Measurements from ENCODE around the gene TXNDC11.
"Not testable (repeated sequence)": the region's sequence is repeated elsewhere in the genome, so short reads cannot be mapped to it uniquely, and the experiment has no call there.

TXNDC11 gene, protein sequence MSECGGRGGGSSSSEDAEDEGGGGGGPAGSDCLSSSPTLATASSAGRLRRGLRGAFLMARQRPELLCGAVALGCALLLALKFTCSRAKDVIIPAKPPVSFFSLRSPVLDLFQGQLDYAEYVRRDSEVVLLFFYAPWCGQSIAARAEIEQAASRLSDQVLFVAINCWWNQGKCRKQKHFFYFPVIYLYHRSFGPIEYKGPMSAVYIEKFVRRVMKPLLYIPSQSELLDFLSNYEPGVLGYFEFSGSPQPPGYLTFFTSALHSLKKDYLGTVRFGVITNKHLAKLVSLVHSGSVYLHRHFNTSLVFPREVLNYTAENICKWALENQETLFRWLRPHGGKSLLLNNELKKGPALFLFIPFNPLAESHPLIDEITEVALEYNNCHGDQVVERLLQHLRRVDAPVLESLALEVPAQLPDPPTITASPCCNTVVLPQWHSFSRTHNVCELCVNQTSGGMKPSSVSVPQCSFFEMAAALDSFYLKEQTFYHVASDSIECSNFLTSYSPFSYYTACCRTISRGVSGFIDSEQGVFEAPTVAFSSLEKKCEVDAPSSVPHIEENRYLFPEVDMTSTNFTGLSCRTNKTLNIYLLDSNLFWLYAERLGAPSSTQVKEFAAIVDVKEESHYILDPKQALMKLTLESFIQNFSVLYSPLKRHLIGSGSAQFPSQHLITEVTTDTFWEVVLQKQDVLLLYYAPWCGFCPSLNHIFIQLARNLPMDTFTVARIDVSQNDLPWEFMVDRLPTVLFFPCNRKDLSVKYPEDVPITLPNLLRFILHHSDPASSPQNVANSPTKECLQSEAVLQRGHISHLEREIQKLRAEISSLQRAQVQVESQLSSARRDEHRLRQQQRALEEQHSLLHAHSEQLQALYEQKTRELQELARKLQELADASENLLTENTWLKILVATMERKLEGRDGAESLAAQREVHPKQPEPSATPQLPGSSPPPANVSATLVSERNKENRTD

DNA sequence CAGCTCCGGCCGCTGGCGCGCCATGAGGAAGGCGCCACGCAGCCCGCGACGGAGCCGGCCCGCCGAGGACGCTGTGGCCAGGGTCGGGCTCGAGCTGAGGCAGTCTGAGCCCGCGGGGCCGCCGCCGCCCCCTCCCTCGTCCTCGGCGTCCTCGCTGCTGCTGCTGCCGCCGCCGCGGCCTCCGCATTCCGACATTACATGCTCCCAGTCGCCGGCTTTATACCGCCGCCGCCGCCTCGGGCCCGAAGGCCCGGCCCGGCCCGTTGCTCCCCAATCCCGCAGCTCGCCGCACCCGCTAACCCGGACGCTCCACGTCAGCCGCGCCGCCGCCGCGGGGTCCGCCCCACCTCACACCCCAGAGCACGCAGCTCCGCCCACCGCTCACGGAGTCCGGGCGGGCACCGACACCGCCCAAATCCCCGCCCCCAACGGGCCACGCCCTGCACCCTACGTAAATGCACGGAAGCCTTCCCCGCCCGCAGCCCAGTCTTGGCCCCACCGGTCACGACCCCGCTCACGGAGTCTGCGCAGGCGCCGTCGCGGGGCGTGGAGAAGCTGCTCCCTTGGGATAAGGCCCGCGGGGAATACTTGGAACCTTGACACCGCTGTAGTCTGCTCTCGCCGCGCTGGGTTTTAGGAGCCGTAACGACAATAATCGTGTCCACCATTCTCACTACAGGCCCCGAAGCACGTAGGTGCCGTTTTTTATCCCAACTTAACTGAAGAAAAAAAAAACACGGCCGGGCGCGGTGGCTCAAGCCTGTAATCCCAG lies at the start of gene TXNDC11:
TXNDC11 (minus strand) TSS at position 322 of the 772 bp plus-strand sequence; CDS start at position 195, 127 bp downstream.
- DNase-seq = peak; percentile 99 to 100 (median 100)

DNA sequence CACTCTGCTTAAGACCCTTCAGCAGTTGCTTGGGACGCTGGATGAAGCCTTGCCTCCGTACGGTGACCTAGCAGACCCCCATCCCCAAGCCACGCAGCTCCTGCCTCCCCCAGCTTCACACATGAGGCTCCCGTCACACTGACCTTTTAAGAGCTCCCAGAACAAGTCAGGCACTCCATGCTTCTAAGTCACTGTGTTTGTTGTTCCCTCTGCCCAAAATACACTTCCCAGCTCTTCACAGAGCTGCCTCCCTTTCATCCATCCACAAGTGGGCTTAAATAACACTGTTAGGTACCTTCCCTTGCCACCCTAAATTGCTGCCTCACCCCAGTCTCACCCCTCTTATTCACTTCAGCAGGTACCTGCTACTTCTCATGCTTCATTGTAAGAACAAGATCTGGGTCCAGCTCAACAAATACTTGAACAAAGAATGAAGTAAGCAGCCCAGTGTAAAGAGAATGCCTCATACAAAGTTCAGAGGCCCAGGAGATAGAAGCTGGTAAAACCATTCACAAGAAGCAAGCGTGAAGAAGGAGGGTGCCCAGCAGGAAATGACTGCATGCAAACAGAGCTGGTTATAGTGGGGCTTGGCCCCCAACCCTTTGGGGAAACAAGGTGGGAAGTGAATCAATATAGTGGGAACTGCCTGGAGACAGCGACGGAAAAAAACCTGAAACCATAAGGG lies 48.6 kb upstream of the TXNDC11 start:
- no peak for DNase-seq

DNA sequence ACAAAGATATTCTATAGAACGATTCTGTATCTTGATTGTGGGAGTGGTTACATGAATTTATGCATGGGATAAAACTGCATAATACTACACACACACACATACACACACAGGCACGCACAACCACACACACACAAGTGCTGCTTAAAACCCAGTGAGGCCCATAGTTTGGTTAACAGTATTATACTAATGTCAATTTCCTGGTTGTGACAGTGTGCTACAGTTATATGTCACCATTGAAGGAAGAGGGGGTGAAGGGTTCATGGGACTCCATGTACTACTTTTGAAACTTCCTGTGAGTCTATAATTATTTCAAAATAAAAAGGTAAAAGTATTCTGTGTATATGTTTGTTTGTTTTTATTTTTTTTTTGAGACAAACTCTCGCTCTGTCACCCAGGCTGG lies 46.3 kb upstream of the TXNDC11 start:
- DNase-seq = peak in 1 of 3 donors; percentile 24

DNA sequence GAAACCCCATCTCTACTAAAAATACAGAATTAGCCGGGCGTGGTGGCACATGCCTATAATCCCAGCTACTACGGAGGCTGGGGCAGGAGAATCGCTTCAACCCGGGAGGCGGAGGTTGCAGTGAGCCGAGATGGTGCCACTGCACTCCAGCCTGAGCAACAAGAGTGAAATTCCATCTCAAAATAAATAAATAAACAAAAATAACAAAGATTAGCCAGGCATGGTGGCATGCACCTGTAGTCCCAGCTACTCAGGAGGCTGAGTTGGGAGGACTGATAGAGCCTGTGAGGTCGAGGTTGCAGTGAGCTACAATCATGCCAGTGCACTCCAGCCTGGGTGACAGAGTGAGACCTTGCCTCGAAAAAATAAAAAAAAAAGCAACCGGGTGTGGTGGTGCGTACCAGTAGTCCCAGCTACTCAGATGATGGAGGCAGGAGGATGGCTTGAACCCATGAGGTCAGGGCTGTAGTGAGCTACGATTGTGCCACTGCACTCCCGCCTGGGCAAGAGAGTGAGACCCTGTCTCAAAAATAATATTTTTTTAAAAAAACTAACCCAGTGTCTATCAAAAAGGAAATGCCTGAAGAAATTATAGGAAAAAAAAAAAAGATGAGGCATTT lies 42.4 kb upstream of the TXNDC11 start:
- DNase-seq = not testable (repeated sequence)

DNA sequence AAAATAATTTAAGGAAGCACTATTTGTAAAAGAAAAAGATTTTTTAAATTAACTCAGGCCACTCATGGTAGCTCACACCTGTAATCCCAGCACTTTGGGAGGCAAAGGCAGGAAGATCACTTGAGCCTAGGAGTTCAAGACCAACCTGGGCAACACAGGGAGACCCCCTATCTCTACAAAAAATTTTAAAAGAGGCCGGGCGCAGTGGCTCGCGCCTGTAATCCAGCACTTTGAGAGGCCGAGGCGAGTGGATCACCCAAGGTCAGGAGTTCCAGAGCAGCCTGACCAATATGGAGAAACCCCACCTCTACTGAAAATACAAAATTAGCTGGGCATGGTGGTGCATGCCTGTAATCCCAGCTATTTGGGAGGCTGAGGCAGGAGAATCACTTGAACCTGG lies 41.7 kb upstream of the TXNDC11 start:
- not testable (repeated sequence) for DNase-seq

DNA sequence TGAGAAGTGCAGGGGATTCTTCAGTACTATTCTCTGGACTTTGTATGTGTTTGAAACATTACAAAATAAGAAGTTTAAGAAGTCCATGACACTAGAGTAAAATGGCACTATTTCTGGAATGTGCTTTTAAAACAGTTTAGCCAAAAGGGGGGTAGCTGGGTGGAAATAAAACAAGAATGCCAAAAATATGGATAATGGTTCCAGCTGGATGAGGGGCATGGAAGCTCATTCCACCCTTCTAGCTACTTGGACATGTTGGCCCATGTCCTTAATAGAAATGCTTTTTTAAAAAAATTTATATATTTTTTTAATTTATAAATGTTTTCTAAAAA lies 41.3 kb upstream of the TXNDC11 start:
- DNase-seq = no peak

DNA sequence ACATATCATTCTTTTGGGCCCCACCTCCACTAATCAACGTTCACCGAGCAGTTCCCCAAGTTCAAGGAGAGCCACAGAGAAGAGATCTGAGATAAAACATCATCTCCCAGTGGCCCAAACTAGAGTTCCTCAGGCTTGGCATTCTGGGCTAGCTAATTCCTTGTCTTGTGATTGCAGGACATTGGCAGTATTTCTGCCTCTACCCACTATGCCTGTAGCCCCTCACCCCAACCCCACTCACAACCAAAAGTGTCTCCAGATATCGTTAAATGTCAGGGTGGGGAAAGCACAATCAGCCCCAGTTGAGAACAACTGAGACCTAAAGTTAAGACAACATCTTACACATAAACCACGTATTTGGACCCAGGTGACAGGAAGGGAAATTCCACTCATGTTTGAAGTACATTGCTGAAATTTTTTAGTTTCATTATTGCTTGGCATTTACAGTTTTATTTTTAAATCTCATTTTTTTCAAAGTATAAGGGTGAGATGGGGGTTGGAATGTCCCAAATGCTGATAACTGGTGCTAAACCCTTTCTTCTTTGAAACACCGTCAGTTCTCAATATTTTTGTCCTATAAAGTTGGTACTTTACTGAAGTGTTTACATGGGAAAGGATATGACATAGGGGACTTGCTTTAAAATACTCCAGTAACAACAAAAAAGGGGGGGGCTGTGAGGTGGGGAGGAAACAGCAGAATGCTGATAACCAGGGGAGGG lies 40.8 kb upstream of the TXNDC11 start:
- peak; percentile 30 to 72 (median 38) for DNase-seq

DNA sequence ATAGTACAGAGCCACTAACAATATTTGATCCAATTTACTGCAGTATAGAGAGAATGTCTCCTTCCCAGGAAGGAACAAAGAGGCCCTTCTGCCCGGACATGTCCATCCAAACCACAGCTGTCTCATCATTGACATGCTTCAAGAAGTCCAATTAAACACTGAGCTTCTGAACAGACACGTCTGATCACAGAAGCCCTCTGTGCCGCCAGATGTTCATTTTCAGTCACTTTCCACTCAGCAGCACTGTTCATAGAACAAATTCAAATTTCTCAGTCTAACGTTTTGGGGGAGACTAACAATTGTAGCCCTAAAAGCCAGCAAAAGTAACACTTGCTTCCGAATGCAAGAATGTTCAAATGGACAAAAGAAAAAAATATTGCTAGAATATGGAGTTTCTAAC lies 39.1 kb upstream of the TXNDC11 start:
- DNase-seq = no peak

DNA sequence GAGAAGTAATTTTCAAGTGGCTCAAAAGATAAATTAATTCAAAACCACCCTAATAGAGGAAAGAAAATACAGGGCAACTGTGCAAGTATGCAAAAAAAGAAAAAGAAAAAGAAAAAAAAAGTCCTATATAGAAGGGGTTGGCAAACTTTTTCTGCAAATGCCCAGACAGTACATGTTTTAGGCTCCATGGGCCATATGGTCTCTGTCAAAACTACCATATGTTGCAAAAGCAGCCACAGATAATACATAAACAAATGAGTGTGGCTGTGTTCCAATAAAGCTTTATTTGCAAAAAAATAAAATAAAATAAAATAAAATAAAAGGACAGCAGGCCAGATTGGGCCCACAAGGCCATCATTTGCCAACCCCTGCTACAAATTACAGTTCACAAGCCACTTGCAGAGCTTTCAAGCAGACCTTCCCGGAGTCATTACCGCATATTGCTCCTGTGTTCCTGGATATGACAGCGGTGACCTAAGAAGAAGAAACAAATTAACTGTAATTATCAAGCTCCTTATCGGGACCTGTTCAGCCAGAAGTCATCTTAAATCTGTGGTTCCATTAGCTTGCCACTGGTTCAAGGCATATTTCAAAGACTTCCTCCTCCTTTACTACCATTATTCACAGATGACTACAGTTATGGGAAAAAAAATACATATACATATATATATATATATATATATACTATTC lies 38.5 kb upstream of the TXNDC11 start:
- no peak for DNase-seq

DNA sequence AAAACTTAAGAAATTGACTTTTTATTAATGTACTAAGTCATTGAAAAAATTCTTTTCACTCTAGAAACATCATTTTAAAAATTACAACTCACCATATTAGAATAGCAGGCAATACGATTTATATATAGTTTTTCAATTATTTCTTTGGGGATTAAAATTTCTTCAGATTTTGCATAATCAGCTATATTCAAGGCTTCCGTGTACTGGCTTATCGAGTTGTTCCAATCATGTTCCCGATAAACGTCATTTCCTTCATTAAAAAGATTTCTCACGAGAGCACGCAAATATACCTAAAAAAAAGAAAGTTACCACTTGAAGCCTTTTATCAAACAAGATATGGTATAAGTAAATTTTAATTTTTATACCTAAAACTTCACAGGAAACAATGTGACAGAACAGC lies 36.4 kb upstream of the TXNDC11 start:
- no peak for DNase-seq

DNA sequence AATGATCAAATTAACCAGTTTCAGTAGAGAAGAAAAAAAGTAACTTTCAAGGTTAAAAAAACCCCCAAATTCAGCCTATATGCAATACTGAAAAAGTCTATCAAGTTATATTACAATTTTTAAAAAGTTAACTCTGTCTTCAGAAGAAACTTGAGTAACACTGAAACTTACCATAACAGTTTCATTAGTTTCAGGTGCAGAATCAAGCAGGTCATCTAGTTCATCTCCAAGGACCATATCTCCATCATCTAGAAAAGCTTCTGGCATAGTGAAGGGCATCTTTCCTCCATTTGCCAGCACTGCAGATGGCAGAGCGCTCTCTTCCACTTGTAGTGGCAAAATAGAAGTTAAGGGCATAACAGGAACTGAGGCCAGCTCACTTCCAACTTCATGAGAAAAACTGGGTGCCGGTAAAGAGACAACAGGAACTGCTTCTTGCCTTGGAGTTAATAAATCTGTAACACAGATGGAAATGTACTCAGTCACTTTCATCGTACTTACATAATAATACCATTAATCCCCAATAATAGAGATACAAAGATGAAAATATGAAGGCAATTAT lies 31.5 kb upstream of the TXNDC11 start:
- no peak for DNase-seq

DNA sequence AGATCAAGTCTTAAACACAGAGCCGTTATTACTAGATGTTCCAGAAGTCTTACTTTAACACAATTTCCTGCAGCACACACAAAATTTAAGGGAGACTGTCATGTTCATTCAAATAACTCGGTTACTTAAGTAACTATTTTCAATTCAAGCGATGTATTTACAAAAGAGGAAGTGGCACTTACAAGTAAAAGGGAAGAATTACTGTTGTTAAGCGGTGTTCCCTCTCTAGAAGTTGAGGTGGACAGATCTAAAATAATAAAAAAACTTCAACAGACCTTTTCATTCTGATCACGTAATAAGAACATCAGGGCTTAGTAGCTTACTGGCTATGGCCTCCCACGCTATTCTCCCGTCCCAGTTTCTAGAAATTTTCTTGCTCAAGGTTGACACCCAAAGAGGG lies 26.2 kb upstream of the TXNDC11 start:
- DNase-seq = peak; percentile 22 to 65 (median 55)

DNA sequence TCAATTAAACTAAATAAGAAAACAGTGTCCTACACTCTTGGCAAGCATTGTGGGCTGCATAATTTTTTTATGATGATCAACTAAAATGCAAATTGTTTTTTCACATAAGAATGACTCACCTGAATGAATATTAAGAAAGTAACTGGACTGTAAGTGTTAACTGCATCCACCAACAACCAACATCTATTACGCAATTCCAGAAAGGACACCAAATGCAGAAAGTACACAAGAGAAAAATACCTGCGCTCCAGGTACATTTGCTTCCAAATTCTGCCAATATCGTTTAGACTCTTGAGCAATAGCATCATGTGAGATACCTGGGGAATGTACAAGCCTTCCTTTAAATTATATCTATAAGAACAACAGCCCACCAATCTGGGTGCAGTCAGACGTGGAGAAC lies 19.8 kb upstream of the TXNDC11 start:
- DNase-seq = no peak

DNA sequence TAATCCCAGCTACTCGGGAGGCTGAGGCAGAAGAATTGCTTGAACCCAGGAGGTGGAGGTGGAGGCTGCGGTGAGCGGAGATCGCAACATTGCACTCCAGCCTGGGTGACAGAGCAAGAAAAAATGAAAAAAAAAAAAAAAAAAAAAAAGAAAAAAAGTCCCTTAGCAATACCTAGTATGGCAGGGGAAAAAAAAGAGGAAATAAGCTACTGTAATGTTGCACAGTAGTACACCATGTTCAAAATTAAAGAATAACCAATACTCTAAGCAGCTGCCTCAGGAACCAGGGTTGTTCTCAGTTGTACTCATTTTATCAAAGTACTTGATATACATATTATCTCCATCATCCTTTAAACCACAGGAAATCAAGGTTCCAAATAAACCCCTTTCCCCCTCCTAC lies 17.3 kb upstream of the TXNDC11 start:
- DNase-seq = peak; percentile 36 to 50 (median 37)

DNA sequence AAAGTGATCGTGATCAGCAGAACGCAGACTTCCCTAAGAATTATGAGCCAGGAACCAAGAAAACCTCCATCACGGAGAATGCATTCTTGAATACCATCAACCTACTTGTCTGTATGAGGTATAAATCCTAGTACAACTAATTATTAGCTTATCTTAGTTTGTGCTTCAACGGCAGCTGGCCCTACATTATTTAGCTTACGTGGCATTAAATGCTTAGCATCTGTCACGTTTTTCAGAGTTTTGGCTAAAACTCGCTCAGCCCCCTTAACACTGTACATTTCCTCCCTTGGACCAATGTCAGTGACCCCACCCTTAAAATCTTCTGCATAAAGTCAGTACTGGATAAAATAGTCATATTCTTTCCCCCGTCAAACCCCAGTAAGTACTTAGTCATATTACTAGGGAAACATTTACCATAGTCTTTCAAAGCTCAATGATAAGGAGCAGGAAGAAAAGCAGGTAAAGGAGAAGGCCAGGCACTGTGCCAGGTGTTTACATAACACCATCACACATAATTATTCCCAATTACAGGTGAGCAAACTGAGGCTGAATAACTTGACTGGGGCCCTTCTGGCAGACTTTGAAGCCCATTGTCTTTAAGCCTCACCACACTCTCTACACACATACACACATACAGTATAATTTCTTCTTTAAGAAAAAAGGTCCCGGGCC lies 16.6 kb upstream of the TXNDC11 start:
- no peak for DNase-seq

DNA sequence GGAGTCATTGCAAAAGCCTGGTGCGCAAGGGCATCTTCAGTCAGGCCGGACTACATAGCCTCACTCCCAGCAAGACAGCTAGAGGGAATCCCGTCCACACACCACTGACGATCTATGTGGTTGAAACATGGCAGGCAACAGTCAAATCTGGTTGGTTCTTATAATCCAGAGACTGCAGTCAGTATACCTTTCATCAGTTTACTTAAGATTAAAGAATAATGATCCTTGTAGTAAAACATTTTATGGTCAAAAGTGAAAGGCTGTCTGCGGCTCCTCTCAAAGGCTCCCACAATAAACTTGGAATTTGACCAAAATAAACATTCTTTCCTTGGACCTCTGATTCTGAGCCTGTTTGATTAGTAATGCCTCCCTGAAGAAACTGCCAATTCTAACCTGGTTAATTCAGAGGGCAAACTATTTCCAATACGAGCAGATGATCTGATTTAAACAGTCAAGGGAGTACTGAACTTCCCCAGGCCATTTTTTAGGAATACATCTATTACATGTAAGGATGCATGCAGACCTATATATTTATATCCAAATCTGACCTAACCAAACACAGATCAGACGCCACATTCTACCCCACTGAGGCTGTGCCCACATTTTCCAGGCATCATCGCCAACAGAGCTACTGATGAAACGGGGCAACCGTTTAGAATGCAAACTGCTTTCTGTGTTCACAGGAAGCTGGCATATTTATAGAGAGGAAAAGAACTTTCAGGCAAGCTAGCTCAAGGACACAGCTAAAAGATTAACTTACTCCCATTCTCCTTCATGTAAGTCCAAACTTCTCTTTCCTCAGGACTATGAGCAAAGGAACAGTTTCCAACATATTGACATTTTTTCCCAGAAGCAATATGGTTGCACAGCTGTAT lies 15.3 kb upstream of the TXNDC11 start:
- no peak for DNase-seq

DNA sequence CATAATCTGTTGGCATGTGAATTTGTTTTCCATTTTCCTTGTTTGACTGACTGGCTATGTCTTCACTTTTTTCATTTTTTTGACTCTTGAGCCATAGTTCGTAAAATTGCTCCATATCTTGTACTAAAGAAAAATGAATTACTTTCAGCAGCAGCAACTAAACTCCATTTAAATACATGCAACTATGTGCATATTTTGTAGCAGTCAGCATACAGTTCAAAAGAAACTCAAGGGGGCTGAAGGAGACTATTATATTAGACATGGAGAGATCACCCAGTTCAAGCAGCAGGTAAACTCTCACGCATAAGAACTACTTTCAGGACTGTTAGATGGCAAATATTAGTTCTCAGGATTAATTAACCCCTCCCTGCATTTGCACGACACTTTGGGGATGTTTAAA lies 13.6 kb upstream of the TXNDC11 start:
- DNase-seq = no peak

DNA sequence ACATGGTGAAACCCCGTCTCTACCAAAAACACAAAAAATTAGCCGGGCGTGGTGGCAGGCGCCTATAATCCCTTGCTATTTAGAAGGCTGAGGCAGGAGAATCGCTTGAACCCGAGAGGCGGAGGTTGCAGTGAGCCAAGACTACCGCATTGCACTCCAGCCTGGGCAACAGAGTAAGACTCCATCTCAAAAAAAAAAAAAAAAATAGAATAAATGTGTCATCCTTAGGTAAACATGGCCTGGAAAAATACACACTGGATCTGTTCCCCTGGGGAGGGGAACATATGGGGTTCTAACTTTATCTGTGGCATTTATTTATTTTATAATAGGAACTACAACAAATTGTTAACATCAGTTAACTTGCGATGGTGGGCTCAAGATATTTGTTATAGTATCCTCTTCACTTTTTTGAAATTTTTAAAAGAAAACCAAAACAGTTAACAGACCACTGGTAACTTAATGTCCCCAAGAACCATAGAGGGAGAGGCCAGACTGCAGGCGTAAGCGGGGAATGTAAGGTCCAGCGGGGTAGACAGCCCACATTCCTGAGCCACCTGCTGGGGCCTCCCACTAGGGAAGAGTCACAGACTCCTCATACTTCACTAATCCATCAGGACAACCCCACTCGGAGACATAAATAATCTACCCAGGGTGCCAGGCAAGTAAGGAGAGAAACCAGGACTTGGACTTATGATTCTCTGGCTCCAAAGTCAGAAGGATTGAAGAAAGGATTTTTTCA lies 12.5 kb upstream of the TXNDC11 start:
- DNase-seq = no peak

Data from suppressor macrophage treated with lipopolysaccharide for 1 hour (primary cell).